HG02840 (cell line): Measurements from ENCODE around the gene FAM168A.

Source experiments
- ATAC-seq: cut with Tn5 transposase; IDR thresholded peaks from one replicate; pipeline ENCODE4 v1.9.1; 2021; ENCODE audit warnings: mild to moderate bottlenecking, moderate library complexity, moderate number of reproducible peaks; ENCODE audit not compliant: unreplicated experiment, low FRiP score

The FAM168A gene

GRCh38 chr11:73409431-73409830, 188.5 kb downstream of the FAM168A start:
- ATAC-seq: no peak

DNA sequence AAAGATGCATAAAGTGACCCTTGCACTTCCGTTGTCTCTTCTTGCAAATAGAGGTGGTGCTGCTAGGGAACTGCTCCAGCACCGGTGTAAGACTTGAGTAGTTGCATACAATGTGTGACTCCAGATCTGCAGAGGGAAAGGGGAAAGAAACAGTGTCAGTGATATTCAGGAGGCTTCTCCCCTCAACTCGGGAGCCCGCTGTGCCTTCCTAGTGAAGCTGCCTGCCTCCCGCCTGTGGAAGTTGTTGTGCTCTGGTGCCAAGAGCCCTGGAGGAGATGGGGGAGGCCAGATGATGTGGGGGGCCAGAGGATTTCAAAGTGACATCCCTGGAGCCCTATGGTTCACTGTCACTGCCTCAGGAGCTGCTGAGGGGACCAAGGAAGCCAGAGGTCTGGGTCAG, 191.3 kb downstream of the FAM168A start:
- ATAC-seq: no peak

GRCh38 chr11:73406131-73406530, 191.8 kb downstream of the FAM168A start:
- no peak for ATAC-seq

- no peak for ATAC-seq
Measured at GRCh38 chr11:73405146-73405510, 192.8 kb downstream of the FAM168A start.

DNA sequence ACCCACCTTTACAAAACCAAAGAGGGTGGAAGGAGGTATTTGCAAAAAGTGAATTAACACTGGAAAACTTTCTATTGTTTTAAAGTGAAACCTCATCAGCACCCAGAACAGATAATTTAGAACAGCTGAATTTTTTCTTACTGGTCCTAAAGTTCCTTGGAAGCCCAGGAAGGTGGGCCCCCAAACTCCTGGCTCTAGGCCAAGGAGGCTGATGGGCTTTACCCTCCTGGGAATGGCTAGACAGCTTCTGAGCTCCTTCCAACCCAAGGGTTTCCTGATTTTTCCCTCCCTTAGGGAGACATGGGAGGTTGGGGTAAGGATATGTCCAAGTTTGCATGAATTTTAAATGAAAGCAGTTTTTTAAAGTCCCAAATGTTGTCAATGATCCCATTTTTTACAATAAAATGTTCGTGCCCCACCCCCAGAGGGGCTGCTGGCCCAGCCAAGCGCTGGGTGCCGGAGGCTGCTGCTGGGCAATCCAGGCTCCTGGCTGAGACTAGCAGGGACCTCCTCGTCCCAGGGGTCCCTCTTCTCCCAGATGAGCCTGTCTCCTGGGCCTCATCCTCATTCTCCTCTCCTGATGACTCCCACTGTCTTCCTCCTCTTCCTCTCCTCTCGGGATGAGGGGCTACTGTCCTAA, 193.3 kb downstream of the FAM168A start:
- ATAC-seq: no peak

- ATAC-seq: no peak
Measured at GRCh38 chr11:73404048-73404447, 193.9 kb downstream of the FAM168A start.

DNA sequence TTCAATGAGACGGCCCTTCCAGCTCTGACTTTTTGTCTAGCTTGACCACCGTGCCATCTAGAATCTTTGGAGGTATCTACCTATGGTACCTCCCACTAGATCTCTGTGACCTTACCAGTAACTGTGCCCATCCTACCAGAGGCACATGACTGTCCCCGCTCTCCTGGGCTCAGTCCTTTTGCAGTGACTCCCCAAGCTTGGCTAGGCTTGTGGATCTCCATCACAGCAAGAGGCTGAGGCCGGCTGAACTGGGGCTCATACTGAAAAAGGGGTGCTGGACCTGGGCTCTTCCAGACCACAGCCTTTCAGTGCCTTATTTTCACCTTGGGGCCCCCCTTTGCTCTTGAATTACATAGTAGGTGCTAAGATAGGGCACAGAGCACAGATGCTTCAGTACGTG, 194.4 kb downstream of the FAM168A start:
- no peak for ATAC-seq

GRCh38 chr11:73402834-73403185, 195.1 kb downstream of the FAM168A start:
- no peak for ATAC-seq

DNA sequence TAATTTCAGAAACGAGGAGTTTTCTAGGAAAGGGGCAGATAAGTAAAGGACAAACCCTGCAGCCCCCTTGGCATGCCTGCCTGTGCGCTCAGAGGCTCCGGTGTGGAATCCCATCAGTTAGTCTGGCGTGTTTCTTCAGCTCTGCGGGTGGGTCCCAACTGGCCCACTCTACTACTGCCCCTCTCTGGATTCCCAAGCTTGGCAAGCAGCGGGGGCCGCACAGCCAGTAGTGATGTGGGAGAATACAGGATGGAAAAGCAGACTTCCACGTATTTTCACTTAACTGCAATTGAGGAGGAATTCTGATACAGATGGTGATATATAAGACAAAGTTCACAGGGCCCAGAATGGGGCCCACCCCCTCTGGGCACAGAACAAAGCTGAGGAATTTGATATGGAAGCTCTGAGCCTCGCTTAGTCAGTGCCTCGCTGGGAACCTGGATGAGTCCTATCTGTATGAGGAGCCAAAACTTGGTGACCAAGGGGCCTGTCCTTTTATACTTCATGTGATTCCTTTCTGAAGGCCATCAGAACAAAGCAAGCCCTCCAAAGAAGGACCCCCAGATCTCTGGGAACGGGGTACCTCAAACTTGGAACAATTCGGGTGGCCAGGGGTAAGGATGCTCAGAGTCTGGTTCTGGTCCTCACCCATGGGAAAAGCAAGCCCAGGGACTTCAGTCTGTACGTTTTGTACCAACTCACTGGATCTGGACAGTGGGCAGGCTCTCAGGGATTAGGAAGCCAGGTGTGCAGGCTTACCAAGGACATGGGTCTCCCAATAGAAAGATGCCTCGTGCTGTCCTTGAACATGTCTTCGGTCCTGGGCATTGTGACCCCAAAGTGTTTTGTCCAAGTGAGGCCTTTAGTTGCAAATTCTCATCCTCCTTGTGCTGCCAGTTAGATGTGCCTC, 195.7 kb downstream of the FAM168A start:
- no peak for ATAC-seq

DNA sequence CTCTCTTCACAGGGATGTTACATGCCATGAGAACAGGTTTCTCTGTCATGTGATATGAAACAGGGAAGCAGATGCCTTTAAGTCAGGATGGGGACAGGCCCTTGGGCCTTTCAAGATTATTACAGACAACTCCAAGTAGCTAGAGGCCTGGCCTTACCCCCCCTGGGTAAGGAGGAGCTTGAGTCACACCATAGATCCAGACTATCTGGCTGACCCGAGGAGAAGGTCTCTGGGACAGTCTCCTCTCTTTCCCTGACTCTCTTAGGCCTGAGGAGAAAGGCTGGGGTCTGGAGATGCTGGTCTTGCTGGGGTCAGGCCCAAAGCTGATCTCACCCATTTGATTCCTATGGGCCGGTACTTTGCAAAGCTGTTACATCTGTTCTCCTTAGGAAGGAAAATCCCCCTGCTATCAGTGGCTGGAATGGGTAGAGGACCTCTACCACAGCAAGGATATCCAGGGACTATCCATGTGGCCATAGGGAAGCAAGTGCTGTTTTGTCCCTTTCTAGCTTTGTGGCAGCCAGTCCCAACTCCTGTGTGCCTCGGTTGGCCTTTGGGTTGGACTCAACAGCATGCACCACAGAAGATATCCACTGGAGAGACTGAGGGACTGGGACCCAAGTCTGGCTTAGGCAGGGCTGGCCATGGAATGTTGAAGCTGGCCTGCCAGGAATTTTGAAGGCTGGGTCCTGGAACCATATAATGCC, 196.5 kb downstream of the FAM168A start:
- no peak for ATAC-seq

DNA sequence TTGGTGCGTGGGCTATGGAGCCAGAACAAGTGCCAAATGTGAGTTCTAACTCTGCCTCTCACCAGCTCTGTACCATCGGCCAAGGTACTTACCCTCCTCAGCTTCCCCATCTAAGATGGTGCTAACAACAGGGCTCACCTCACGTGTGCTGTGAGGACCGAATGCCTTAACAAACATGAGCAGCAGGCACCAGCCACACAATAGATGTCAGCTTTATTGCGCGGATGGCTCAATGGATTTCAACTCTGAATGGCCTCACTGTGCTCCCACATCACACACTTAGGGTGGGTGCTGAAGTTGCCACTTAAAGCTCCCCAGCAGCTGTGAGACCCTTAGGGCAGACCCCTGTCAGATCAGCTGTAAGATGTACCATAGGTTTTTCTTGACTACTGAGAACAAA, 197.6 kb downstream of the FAM168A start:
- no peak for ATAC-seq

GRCh38 chr11:73399636-73400035, 198.3 kb downstream of the FAM168A start:
- ATAC-seq: no peak

GRCh38 chr11:73399159-73399590, 198.7 kb downstream of the FAM168A start:
- no peak for ATAC-seq

DNA sequence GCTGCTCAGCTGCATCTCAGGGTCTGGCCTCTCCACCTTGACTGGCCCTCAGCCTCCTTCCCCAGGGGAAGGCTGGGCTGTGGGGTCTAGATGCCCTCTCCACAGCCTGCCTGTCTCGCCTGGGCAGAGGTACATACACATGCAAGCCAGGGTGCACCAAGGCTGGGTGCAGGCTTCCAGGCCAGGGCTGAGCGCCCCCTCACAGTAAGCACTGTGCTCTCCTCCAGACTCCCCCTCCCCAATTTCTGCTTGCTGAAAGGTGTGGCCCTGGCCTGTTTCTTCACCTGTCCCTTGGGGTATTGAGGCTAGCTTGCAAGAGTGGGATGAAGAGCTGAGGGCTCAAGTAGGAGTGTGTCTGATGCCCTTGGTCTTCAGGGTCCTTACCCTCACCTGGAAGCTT, 199.2 kb downstream of the FAM168A start:
- no peak for ATAC-seq

GRCh38 chr11:73398132-73398526, 199.8 kb downstream of the FAM168A start:
- ATAC-seq: no peak

DNA sequence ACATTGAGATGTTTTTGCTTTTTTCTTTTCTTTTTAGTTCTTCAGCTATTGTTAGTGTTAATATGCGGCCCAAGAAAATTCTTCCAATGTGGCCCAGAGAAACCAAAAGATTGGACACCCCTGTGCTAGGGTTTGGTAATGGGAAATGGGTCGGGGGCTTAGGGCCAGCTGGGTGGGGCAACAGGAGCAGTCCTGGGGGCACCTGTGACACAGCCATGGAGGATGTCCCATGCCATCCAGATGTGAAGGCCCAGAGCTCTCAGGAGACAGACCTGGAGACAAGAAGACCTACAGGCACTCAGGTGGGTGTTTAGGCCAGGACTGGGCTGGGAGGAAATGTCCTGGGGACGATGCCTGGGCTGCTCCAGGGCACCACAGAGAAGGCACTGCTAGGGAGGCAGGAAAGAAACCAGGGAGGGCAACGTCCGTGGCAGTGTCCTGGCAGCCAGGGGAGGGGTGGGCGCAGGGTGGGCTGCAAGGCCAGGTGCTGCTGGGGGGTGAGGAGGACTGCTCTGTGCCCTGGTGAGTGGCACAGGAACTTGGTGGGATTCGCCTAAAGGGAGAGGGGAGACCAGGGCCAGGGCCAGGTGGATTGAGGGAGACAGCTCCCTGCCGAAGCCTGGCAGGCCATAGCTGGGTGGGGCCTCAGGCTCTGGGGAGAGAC, 200.3 kb downstream of the FAM168A start:
- ATAC-seq: no peak

- no peak for ATAC-seq
Measured at GRCh38 chr11:73396985-73397384, 200.9 kb downstream of the FAM168A start.

DNA sequence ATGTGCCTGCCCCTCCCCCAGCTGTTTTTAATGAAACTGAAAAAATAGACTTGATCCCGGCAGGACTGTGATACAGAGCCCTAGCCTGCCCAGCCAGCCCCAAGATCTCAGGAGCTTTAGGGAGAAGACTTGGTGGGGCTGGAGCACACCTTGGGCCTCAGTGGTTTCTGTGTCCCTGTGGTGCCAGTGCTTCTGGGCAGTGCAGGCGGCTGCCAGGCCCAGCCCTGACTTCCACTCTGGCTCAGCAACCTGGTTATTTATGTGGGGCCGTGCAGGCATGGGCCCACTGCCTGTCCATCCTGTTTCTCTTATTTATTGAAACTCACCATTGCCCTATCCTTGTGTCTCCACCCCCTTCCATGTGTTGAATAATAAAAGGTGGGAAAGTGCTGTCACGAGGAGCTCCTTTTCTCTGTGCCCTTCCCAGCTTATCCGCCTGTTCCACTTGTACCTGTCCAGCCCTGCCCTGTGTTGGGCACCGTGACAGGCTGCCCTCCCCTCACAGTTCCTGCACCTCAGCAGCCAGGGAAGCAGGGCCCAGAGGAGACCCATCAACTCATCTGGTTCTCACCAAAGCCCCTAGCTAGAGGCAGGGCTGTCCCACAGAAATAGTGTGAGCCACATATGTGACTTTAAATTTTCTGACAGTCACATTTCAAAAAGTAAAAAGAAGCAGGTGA, 201.5 kb downstream of the FAM168A start:
- ATAC-seq: no peak

DNA sequence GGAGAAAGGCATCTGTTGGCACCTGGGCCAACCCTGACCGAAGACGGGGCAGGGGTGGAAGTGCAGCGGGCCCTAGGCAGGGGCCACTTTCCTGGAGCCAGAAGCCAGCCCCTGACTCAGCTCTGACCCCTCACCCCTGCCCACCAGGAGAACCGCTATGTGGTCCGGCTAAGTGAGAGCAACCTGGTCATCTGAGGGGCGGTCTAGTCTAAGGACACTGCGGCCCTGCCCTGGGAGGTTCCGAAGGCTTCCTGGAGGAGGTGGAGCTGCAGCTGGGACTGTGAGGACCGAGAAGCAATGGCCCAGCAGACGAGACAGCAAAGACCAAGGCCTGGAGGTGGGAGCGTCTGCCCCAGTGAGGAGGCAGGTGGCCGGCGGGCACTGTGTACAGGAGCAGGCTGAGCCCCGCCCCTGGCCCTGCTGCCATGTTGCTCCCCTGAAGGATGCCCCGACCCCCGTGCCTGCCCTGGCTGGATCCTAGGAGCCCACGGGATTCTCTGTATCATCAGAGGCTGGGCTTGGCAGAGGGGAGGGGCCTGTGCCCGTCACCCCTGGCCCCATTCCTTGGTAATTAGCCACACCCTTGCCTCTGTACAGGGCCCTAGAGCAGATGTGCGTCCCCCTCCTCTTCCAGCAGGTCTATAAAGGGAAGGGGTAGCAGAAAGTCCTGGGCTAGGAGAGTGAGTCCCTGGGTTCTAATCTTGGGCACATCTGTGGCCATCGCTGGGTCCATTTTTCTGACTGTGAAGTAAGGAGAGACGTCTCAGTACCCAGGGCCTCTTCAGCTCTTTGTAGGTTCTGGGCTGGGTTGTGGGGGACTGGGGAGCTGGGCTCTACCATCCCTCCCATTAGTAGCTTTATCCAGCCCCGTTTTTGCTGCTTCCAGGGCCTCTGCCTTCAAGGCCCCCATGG, 202.4 kb downstream of the FAM168A start:
- ATAC-seq: no peak
